ENCODE data around the gene ADNP. TPM values are rescaled to one million over a fixed set of nuclear protein-coding genes. Genes with fewer than 3 reads are reported as not detected.

ADNP gene
- total and polyA plus RNA-seq, 2 of the 13 experiments (the other 11 are each of a cell fraction or from before 2014, with no cell fraction given): 21.0 to 21.5 TPM

- TF ChIP-seq SP5 (CRISPR knock-in tag; IDR thresholded peaks at IDR 0.05; ENCODE audit: borderline replicate concordance, low read depth): no peak
- no peak for TF ChIP-seq SMYD3 (CRISPR knock-in tag; IDR thresholded peaks at IDR 0.05)
- TF ChIP-seq, protein P1, sequence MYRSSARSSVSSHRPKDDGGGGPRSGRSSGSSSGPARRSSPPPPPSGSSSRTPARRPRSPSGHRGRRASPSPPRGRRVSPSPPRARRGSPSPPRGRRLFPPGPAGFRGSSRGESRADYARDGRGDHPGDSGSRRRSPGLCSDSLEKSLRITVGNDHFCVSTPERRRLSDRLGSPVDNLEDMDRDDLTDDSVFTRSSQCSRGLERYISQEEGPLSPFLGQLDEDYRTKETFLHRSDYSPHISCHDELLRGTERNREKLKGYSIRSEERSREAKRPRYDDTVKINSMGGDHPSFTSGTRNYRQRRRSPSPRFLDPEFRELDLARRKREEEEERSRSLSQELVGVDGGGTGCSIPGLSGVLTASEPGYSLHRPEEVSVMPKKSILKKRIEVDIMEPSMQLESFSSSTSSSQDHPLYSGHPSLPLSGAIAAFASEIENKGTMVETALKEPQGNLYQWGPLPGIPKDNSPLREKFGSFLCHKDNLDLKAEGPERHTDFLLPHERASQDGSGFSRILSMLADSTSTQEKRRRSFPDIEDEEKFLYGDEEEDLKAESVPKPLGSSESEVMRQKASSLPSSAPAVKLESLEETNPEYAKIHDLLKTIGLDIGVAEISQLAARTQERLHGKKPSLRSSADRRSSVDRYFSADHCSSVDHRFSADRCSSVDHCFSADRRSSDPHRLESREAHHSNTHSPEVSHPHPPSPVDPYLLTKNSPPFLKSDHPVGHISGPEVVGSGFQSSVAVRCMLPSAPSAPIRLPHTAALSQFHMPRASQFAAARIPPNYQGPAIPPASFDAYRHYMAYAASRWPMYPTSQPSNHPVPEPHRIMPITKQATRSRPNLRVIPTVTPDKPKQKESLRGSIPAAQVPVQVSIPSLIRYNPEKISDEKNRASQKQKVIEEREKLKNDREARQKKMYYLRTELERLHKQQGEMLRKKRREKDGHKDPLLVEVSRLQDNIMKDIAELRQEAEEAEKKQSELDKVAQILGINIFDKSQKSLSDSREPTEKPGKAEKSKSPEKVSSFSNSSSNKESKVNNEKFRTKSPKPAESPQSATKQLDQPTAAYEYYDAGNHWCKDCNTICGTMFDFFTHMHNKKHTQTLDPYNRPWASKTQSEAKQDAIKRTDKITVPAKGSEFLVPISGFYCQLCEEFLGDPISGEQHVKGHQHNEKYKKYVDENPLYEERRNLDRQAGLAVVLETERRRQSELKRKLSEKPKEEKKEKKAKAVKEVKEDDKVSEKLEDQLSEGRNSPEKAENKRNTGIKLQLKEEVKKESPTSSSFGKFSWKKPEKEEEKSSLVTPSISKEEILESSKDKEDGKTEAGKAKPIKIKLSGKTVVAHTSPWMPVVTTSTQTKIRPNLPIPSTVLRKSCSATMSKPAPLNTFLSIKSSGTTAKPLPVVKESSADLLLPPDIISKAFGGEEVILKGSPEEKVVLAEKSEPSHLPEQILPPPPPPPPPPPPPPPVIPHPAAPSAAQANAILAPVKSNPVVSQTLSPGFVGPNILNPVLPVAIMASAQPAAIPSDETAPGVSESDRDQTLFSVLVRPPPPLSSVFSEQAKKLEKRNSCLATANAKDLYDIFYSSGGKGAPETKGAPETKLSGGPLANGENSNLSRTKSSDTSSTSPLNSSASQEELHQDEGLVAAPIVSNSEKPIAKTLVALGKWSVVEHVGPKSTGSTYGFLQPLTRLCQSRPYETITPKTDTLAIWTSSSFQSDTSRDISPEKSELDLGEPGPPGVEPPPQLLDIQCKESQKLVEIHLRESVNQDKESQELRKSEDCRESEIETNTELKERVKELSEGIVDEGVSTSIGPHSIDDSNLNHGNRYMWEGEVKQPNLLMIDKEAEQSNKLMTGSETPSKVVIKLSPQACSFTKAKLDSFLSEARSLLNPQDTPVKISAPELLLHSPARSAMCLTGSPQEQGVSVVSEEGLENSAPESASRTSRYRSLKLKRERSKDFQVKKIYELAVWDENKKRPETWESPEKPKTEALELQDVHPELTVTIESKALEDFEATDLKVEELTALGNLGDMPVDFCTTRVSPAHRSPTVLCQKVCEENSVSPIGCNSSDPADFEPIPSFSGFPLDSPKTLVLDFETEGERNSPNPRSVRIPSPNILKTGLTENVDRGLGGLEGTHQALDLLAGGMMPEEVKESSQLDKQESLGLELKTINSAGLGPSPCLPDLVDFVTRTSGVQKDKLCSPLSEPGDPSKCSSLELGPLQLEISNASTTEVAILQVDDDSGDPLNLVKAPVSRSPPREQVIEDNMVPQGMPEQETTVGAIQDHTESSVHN (CRISPR knock-in tag; IDR thresholded peaks at IDR 0.05): no peak
- TF ChIP-seq, protein P2, sequence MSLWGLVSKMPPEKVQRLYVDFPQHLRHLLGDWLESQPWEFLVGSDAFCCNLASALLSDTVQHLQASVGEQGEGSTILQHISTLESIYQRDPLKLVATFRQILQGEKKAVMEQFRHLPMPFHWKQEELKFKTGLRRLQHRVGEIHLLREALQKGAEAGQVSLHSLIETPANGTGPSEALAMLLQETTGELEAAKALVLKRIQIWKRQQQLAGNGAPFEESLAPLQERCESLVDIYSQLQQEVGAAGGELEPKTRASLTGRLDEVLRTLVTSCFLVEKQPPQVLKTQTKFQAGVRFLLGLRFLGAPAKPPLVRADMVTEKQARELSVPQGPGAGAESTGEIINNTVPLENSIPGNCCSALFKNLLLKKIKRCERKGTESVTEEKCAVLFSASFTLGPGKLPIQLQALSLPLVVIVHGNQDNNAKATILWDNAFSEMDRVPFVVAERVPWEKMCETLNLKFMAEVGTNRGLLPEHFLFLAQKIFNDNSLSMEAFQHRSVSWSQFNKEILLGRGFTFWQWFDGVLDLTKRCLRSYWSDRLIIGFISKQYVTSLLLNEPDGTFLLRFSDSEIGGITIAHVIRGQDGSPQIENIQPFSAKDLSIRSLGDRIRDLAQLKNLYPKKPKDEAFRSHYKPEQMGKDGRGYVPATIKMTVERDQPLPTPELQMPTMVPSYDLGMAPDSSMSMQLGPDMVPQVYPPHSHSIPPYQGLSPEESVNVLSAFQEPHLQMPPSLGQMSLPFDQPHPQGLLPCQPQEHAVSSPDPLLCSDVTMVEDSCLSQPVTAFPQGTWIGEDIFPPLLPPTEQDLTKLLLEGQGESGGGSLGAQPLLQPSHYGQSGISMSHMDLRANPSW (CRISPR knock-in tag; IDR thresholded peaks at IDR 0.05; ENCODE audit: borderline replicate concordance): no peak
- TF ChIP-seq, protein P3, sequence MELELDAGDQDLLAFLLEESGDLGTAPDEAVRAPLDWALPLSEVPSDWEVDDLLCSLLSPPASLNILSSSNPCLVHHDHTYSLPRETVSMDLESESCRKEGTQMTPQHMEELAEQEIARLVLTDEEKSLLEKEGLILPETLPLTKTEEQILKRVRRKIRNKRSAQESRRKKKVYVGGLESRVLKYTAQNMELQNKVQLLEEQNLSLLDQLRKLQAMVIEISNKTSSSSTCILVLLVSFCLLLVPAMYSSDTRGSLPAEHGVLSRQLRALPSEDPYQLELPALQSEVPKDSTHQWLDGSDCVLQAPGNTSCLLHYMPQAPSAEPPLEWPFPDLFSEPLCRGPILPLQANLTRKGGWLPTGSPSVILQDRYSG (CRISPR knock-in tag; IDR thresholded peaks at IDR 0.05): no peak
- no peak for TF ChIP-seq ELF3 (CRISPR knock-in tag; IDR thresholded peaks at IDR 0.05)
- no peak for TF ChIP-seq ZNF329 (CRISPR knock-in tag; IDR thresholded peaks at IDR 0.05; ENCODE audit: low read depth)
- no peak for TF ChIP-seq FOXA1 (IDR thresholded peaks at IDR 0.05)
- no peak for TF ChIP-seq FOXA1 (CRISPR knock-in tag; IDR thresholded peaks at IDR 0.05)
- TF ChIP-seq, protein P4, sequence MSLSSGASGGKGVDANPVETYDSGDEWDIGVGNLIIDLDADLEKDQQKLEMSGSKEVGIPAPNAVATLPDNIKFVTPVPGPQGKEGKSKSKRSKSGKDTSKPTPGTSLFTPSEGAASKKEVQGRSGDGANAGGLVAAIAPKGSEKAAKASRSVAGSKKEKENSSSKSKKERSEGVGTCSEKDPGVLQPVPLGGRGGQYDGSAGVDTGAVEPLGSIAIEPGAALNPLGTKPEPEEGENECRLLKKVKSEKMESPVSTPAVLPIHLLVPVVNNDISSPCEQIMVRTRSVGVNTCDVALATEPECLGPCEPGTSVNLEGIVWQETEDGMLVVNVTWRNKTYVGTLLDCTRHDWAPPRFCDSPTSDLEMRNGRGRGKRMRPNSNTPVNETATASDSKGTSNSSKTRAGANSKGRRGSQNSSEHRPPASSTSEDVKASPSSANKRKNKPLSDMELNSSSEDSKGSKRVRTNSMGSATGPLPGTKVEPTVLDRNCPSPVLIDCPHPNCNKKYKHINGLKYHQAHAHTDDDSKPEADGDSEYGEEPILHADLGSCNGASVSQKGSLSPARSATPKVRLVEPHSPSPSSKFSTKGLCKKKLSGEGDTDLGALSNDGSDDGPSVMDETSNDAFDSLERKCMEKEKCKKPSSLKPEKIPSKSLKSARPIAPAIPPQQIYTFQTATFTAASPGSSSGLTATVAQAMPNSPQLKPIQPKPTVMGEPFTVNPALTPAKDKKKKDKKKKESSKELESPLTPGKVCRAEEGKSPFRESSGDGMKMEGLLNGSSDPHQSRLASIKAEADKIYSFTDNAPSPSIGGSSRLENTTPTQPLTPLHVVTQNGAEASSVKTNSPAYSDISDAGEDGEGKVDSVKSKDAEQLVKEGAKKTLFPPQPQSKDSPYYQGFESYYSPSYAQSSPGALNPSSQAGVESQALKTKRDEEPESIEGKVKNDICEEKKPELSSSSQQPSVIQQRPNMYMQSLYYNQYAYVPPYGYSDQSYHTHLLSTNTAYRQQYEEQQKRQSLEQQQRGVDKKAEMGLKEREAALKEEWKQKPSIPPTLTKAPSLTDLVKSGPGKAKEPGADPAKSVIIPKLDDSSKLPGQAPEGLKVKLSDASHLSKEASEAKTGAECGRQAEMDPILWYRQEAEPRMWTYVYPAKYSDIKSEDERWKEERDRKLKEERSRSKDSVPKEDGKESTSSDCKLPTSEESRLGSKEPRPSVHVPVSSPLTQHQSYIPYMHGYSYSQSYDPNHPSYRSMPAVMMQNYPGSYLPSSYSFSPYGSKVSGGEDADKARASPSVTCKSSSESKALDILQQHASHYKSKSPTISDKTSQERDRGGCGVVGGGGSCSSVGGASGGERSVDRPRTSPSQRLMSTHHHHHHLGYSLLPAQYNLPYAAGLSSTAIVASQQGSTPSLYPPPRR (CRISPR knock-in tag; IDR thresholded peaks at IDR 0.05; ENCODE audit: borderline replicate concordance): no peak
- TF ChIP-seq MAX (IDR thresholded peaks at IDR 0.05): peak; percentile 29; the same call in 1 of the 2 replicates
- no peak for TF ChIP-seq MBD4 (IDR thresholded peaks at IDR 0.05; ENCODE audit: borderline replicate concordance, low read length)
Measured at GRCh38 chr20:50856475-50857041, 74.7 kb downstream of the ADNP start (continued).

Measured in HepG2 (cell line).